Stimulated activated CD8-positive, alpha-beta memory T cell treated with anti-CD3 and anti-CD28 coated beads, Interleukin-15, amount 100 ng/mL, for 48 hours (primary cell): ENCODE measurements around the gene ZFP57.

ENCODE experiments used
- DNase-seq, 2 donors: peaks; one replicate each; pipeline ENCODE4 v3.0.0-alpha.2; 2020; ENCODE audit warnings: low read depth in 2 of 2

Gene ZFP57

DNA sequence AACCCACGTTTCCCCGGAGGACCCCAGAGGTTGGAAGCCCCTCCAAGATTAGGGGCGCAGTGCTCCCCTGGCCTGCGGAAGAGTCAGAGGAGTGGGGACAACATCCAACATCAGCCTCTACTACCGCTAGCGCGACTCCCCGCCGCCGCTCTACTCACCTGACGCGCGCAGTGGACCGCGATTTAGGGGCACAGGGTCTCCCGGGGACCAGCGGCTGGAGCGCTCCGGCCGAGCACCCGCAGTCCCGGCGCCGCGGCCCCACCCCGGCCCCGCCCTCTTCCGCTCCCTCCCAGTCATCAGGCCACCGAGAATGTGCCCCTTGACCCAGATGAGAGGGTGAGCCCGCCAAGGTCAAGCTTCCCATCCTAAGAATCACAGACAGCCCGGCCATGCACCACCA is at the start of gene ZFP57:
Gene ZFP57 (minus strand): TSS at position 249 of the 400 bp plus-strand sequence. CDS start 4,149 bp downstream, outside the sequence.
- no peak for DNase-seq

DNA sequence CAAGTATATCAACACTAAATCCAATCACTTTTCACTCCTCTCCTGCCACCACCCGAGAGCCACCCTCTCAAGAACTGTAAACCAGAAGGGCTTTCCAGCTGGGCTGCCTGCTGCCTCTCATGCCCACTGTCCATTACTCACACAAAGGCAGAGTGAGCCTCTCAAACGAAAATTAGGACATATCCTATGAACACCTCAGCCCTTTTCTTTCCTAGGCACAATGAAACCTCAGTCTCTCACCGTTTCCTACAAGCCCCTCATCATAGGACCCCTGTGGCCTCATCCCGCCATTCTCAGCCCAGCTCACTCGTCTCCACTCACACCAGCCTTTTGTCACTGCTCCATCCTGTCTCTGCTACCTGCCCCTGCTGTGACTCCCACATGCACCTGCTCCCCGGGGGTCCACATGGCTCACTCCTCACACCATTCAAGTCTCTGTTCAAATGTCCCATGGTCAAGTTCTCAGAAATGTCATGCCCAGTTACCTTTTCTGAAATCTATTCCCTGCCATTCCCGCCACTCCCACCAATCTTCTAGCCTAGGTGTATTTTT is 49.7 kb upstream of the ZFP57 start:
- DNase-seq, result no peak

DNA sequence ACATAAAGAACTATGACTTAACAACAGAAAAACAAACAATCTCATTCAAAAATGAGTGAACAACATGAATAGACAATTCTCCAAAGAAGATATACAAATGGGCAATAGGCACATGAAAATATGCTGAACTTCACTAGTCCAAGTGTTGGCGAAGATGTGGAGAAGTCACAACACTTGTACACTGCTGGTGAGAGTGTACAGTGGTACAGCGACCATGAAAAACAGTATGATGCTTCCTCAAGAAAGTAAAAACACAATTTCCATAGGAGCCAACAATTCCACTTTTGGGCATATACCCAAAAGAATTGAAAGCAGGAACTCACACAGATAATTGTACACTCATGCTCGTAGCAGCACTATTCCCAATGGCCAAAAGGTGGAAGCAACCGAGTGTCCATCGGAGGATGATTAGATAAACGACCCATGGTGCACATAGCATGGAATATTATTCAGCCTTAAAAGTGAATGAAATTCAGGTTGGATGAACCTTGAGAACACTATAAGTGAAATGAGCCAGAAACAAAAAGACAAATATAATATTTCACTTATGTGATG is 48.9 kb upstream of the ZFP57 start:
- no peak for DNase-seq

DNA sequence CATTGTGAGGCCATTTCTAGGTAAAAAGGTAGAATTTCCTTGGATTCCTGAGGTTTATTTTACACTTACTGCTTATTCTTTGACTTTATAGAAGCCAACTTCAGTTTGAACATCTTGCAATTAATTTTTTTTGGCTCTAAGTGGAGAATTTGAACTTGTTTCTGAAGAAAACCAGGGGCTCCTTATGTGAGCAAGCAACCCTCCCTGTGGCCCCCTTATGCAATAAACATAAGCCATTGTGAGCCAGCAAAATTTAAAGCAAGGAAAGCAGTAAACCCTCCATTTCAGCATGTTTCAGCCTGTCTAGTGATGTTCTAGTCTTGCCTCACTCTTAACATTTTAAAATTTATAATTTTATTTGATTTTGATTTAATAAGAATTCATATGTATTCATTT is 47.9 kb upstream of the ZFP57 start:
- DNase-seq, result no peak

DNA sequence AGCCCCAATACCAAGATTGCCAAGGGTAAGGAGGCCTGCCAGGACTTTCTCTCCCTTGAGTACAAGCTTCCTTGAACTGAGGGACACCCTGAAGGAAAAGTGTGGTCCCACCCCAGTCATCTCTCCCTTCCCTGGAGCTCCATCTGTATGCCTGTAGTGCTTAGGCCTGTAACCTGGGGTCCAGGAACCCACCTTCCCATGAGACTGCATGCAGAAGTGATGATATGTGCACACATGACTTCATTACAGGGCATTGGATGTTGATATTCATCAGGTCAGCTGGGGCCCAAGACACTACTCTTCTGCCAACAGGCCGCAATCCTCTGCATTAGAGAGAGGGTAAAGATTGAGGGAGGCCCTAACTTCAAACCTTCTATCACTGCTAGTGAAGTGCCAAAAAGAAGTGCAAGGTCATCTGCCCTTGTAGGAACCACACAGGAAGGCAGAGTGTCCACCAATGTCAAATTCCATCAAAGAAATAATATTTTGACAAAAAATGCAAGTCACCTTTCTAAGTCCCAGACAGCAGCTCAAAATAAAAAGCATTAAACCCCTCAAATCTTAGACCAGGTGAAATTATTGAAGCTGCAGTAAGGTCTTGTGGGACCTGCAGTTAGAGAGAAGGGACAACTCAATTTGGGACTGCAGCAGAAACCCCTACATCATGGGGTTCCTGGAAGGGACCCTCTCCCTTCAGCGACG is 47.4 kb upstream of the ZFP57 start:
- no peak for DNase-seq

DNA sequence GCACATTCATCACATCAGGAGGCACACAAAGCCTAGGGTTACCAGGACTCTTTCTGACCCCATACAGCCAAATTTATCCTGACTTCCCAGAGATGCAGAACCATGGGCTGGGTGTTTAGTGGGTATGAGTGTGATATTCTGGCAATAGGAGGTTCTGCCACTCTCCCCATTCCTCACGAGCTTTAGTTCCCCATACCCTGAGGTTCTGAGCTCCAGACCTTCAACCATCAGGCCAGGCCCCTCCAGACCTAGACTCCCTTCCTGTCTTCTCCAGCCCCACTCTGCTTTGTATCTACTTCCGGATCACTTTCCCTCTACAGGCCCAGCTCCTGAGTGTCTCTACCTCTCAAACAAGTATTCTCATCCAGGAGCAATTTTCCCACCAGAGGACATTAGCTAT is 46.7 kb upstream of the ZFP57 start:
- DNase-seq, result no peak

DNA sequence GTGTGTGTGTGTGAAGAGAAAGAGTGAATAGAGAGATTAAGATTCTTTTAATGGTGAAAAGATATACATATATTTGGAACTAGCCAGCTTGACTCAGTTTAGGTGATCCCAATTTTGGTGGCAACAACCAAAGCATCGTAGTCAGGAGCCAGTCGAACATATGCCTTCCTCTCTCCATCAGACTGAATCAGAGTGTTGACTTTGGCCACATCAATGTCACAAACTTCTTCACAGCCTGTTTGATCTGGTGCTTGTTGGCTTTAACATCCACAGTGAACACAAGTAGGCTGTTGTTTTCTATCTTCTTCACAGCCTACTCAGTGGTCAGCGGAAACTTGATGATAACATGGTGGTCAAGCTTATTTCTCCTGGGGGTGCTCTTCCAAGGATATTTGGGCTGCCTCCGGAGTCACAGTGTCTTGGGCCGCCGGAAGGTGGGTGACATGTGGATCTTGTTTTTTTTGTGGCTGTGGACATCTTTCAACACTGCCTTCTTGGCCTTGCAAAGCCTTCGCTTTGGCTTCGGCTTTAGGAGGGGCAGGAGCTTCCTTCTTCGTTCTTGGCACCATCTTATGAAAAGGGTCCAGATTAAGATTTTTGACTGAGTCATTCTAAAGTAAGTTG is 45.7 kb upstream of the ZFP57 start:
- DNase-seq, result no peak

DNA sequence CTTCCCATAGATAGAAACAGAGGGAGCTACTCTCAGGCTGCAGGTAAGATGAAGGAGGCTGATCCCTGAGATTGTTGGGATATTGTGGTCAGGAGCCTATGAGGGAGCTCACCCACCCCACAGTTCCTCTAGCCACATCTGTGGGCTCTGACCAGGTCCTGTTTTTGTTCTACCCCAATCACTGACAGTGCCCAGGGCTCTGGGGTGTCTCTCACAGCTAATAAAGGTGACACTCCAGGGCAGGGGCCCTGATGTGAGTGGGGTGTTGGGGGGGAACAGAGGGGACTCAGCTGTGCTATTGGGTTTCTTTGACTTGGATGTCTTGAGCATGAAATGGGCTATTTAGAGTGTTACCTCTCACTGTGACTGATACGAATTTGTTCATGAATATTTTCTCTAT is 45.0 kb upstream of the ZFP57 start:
- DNase-seq, result no peak

DNA sequence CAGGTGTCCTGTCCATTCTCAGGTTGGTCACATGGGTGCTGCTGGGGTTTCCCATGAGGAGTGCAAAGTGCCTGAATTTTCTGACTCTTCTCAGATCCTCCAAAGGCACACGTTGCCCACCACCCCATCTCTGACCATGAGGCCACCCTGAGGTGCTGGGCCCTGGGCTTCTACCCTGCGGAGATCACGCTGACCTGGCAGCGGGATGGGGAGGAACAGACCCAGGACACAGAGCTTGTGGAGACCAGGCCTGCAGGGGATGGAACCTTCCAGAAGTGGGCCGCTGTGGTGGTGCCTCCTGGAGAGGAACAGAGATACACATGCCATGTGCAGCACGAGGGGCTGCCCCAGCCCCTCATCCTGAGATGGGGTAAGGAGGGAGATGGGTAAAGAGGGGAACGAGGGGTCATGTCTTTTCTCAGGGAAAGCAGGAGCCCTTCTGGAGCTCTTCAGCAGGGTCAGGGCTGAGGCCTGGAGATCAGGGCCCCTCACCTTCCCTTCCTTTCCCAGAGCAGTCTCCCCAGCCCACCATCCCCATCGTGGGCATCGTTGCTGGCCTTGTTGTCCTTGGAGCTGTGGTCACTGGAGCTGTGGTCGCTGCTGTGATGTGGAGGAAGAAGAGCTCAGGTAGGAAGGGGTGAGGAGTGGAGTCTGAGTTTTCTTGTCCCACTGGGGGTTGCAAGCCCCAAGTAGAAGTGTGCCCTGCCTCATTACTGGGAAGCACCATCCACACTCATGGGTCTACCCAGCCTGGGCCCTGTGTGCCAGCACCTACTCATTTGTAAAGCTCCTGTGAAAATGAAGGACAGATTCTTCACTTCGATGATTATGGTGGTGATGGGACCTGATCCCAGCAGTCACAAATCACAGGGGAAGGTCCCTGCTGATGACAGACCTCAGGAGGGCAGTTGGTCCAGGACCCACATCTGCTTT is 44.3 kb upstream of the ZFP57 start:
- DNase-seq, result no peak

DNA sequence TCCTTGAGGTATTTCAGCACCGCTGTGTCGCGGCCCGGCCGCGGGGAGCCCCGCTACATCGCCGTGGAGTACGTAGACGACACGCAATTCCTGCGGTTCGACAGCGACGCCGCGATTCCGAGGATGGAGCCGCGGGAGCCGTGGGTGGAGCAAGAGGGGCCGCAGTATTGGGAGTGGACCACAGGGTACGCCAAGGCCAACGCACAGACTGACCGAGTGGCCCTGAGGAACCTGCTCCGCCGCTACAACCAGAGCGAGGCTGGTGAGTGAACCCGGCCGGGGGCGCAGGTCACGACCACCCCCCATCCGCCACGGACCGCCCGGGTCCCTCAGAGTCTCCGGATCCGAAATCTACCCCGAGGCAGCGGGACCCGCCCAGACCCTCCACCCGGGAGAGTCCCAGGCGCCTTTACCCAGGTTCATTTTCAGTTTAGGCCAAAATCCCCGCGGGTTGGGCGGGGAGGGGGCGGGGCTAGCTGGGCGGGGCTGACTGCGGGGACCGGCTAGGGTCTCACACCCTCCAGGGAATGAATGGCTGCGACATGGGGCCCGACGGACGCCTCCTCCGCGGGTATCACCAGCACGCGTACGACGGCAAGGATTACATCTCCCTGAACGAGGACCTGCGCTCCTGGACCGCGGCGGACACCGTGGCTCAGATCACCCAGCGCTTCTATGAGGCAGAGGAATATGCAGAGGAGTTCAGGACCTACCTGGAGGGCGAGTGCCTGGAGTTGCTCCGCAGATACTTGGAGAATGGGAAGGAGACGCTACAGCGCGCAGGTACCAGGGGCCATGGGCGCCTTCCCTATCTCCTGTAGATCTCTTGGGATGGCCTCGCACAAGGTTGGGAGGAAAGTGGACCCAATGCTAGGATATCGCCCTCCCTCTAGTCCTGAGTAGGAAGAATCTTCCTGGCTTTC is 43.0 kb upstream of the ZFP57 start:
- peak; percentile 65 to 66 for DNase-seq

DNA sequence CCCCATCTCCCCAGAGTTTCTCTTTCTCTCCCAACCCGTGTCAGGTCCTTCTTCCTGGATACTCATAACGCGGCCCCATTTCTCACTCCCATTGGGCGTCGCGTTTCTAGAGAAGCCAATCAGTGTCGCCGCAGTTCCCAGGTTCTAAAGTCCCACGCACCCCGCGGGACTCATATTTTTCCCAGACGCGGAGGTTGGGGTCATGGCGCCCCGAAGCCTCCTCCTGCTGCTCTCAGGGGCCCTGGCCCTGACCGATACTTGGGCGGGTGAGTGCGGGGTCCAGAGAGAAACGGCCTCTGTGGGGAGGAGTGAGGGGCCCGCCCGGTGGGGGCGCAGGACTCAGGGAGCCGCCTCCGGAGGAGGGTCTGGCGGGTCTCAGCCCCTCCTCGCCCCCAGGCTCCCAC is 42.3 kb upstream of the ZFP57 start, which contains the start of gene HLA-F:
Gene HLA-F (plus strand): TSS at position 173 of the 404 bp plus-strand sequence. CDS start 30 bp downstream, at position 203.
- DNase-seq, result peak in 1 of 2 donors; percentile 63

DNA sequence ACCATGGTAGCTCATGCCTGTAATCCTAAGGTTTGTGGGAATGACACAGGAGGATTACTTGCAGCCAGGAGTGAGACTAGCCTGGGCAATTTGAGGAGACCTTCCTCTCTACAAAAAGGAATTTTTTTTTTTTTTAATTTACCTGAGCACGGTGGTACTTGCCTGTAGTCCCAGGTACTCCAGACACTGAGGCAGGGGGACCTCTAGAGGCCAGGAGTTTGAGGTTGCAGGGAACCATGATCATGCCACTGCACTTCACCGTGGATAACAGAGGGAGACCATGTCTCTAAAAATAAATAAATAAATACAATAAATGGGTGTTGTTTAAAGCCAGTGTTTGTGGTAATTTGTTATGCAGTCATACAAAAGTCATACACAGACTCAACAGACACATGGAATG is 39.9 kb upstream of the ZFP57 start:
- no peak for DNase-seq

DNA sequence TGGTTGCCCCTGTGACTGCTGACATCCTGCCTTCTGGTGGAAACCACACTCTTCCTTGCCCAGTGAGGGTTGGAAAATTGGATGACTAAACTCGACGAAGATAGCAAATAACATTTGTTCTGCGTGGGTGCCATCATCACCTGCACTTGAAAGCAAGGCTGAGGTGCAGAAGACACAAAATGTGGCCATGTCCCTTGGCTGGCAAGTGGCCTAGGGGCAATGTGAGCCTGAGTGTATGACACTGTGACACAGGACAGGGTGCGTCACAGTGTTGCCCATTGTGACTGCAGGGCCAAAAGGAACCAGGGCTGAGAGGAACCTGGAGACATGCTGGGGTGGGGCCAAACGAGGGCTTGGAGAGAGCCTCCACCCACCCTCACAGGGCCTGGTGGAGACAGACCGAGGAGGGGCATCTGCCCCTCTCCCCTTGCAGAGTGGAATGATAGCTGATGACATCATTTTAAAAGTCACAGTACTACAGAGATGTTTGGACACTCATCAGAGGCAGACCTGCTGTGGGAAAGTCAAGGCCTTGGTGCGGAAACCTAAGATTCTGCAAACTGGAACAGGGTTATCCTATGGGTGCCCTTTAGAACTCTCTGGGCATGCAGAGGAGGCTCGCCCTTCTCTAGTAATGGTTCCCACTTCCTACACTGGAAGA is 29.5 kb upstream of the ZFP57 start:
- no peak for DNase-seq

DNA sequence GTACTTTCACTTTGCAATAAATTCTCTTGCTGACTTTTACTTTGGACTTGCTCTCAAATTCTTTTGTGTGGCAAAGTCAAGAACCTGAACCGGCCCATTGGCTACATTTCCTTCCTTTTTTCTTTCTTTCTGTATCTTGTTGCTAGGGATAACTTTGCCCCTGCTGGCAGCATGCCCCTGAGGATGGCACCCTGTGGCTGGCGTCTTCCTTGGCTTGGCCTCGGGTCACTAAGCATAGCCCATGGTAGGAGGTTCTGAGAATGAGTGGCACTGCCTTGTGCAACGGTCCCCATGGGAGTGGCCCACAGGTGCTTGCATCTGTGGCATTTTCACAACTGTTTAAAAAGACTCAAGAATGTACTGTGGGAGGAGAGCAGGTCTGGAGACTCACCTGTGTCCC is 28.2 kb upstream of the ZFP57 start:
- no peak for DNase-seq

DNA sequence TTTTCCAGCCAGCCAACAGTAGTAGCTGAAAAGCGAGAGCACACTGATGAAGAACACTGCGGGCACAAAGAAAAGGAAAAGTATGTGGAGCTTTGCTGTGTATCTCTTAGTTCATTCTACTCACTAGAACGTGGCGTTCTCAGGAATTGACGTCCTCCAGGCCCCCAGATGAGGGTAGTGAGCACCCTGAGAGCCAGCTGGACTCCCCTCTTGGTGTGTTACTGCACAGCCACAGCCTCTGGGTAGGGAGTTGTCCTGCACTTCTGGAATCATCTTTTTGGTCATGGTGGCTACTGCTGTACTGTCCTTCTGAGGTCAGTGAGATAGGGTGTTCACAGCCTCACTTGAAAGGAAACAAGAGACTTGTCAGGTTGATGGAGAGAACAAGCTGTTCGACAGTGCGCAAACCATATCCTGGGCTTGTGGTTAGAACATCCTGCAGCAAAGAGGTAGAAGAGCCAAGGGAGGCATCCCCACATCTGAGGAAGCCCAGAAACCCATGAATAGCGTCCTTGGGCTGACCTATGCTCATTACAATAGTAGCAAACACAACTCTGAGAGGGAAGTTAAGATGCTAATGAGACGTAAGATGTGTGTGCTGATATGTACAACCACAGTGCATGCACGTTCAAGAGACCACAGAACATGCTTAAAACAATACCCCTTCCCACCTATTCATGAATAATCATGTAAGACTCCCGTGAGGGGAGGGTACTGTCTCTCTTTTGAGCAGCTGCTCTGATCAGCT is 27.7 kb upstream of the ZFP57 start:
- DNase-seq, result peak; percentile 22 to 29

DNA sequence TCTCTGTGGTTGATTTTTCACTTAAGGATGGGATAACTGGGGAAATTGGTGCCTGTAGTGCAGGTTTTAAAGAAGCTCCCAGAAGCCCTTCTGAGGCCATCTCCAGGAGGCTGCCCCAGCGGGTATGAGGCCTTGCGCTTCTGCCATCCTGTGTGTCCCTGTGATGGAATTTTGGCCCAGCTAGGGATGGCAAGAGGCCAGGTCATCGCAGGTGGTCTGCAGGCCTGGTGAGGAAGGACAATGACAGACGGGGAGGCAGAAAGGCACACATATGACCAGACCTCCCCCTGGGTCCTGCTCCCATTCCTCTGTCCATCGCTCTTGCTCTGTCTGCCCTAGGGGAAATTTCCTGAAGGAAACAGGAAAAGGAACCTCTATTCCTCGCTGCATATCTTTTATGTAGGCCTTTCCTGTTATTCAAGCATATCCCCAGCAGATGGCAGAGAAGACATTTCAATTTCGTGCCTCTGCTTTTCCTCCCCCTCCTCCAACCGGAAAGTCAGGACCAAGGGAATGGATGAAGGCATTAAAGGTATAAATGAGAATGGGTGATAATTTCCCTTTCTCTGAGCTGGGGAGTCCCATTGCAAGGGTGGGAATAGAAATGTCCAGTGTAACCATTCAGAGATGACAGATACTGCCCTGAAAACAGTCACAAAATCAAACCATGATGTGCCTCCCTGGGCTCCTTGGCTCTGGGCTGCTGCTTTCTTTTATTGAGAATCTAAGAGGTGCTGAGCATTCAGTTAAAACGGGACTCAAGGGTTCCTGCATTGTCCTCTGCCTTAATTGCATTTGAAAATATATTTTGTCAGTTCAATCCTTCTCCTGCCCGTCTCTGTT is 24.7 kb upstream of the ZFP57 start:
- no peak for DNase-seq

DNA sequence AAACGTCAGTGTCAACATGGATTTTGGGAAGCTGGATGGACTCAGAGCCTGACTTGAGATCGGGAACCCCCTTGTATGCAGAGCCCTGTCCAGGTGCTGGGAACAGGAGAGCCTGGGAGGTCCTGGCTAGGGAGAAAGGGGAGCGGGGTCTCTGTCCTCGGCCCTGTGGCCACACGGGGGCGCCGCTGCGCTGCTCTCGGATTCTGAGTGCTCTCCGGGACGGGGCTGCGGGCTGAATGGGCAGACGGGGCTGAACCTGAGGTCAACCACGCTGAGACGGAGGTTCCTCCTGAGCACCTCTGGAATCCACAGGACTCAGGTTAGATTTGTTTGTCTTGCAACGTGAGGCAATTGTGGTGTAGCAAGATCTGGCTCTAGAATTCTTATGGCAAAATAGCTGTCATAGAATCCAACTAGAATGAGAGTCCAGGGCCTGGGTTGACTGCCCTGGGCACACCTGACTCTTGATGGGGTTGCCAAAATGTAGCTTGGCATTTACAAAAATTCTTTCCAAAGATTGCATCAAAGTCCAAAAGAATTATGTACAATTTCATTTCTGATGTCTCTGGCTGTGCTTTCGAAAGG is 21.7 kb upstream of the ZFP57 start:
- peak; percentile 48 to 67 for DNase-seq
